ENCODE results near the gene WAS.

The WAS gene

DNA sequence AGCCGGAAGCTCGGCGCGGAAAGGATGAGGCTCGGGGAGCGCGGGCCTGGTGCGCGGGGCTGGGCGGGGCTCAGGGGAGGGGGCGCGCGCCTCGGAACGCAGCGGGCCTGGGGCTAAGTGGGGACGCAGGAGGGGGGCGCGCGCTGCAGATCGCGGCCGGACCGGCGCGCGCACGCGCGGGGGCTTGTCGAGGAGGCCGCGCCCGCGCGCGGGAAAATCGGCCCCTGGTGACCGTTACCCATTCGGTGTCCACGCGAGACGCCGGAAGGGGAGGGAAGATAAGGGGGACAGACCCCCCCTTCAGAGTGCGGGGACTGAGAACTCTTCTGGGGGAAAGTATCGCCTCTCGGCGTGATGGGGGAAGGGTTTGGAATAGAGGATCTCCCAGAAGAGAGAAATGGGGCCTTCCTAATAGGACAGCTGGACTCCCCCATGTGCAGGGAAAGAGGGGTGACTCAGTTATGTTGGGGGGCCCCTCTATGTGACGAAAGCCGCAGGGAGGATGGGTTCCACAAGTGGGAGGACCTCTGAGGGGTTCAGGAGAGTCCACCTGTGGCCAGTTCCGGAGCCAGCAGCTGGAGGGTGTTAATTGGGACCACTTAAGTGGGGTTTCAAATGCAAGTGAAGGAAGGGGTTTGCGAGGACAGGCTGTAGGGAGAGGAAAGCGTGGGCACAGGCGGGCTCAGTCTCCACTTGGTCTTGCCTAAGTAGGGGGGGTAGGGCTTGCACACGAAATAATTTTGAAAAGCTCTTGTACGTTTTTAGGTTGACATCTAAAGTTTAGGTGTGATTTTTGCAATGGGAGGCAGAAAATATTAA, 13.5 kb downstream of the WAS start:
- TF ChIP-seq, protein P1, sequence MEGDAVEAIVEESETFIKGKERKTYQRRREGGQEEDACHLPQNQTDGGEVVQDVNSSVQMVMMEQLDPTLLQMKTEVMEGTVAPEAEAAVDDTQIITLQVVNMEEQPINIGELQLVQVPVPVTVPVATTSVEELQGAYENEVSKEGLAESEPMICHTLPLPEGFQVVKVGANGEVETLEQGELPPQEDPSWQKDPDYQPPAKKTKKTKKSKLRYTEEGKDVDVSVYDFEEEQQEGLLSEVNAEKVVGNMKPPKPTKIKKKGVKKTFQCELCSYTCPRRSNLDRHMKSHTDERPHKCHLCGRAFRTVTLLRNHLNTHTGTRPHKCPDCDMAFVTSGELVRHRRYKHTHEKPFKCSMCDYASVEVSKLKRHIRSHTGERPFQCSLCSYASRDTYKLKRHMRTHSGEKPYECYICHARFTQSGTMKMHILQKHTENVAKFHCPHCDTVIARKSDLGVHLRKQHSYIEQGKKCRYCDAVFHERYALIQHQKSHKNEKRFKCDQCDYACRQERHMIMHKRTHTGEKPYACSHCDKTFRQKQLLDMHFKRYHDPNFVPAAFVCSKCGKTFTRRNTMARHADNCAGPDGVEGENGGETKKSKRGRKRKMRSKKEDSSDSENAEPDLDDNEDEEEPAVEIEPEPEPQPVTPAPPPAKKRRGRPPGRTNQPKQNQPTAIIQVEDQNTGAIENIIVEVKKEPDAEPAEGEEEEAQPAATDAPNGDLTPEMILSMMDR (IDR thresholded peaks at IDR 0.05; ENCODE audit: poor library complexity, severe bottlenecking), result no peak
- no peak for DNase-seq (ENCODE audit: low spot score)
- Histone ChIP-seq H3K4me3 (ENCODE audit: severe bottlenecking) (peak overlapping the region; percentile 62), H3K36me3 (ENCODE audit: low read depth) (peaks cover 11% of the 10 kb centered on the region), H3K27ac (ENCODE audit: poor library complexity, severe bottlenecking) (peak overlapping the region; percentile 72), H3K4me1 (ENCODE audit: insufficient read depth, poor library complexity, severe bottlenecking) (no peaks in the 10 kb centered on the region), H3K27me3 (ENCODE audit: insufficient read depth, poor library complexity, severe bottlenecking) (no peaks in the 10 kb centered on the region), H3K9me3 (ENCODE audit: severe bottlenecking) (no peaks in the 10 kb centered on the region)
- ATAC-seq (ENCODE audit: low read depth), result no peak

DNA sequence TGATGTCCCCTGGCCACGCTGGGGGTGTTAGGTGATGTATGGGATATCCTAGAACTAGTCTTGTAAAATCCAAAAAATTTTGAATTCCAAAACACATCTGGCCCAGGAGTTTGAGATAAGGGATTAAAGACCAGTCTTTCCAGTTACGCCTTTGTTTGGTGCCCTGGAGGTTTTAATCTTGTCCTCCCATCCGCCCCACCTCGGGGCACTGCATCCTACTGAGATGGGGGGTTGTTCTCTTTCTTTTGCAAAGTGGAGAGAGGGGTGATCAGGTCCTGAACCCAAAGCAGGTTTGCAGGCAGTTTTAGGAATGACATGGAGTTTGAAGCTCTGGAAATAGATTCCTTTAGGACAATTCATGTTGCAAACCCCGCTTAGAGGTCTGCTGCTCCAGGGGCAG, 14.7 kb downstream of the WAS start:
- DNase-seq (ENCODE audit: low spot score) (no peak), ATAC-seq (ENCODE audit: low read depth) (no peak)
- H3K36me3 ChIP-seq (ENCODE audit: low read depth), result peaks cover 20% of the 10 kb centered on the region
- no peaks in the 10 kb centered on the region for H3K27me3 ChIP-seq (ENCODE audit: insufficient read depth, poor library complexity, severe bottlenecking)
- no peak overlapping the region for H3K4me3 ChIP-seq (ENCODE audit: severe bottlenecking)
- H3K9me3 ChIP-seq (ENCODE audit: severe bottlenecking), result no peaks in the 10 kb centered on the region
- H3K27ac ChIP-seq (ENCODE audit: poor library complexity, severe bottlenecking), result no peak overlapping the region
- TF ChIP-seq, protein P1 (IDR thresholded peaks at IDR 0.05; ENCODE audit: poor library complexity, severe bottlenecking), result no peak
- peaks cover under 1% of the 10 kb centered on the region for H3K4me1 ChIP-seq (ENCODE audit: insufficient read depth, poor library complexity, severe bottlenecking)

DNA sequence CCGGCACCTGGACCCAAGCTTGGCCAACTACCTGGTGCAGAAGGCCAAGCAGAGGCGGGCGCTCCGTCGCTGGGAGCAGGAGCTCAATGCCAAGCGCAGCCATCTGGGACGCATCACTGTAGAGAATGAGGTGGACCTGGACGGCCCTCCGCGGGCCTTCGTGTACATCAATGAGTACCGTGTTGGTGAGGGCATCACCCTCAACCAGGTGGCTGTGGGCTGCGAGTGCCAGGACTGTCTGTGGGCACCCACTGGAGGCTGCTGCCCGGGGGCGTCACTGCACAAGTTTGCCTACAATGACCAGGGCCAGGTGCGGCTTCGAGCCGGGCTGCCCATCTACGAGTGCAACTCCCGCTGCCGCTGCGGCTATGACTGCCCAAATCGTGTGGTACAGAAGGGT, 16.6 kb downstream of the WAS start:
- no peaks in the 10 kb centered on the region for H3K9me3 ChIP-seq (ENCODE audit: severe bottlenecking)
- no peak overlapping the region for H3K27ac ChIP-seq (ENCODE audit: poor library complexity, severe bottlenecking)
- no peak for ATAC-seq (ENCODE audit: low read depth)
- H3K4me3 ChIP-seq (ENCODE audit: severe bottlenecking), result no peak overlapping the region
- DNase-seq (ENCODE audit: low spot score), result no peak
- peaks cover 22% of the 10 kb centered on the region for H3K36me3 ChIP-seq (ENCODE audit: low read depth)
- TF ChIP-seq, protein P1 (IDR thresholded peaks at IDR 0.05; ENCODE audit: poor library complexity, severe bottlenecking), result no peak
- no peaks in the 10 kb centered on the region for H3K27me3 ChIP-seq (ENCODE audit: insufficient read depth, poor library complexity, severe bottlenecking)
- H3K4me1 ChIP-seq (ENCODE audit: insufficient read depth, poor library complexity, severe bottlenecking), result peaks cover 16% of the 10 kb centered on the region

DNA sequence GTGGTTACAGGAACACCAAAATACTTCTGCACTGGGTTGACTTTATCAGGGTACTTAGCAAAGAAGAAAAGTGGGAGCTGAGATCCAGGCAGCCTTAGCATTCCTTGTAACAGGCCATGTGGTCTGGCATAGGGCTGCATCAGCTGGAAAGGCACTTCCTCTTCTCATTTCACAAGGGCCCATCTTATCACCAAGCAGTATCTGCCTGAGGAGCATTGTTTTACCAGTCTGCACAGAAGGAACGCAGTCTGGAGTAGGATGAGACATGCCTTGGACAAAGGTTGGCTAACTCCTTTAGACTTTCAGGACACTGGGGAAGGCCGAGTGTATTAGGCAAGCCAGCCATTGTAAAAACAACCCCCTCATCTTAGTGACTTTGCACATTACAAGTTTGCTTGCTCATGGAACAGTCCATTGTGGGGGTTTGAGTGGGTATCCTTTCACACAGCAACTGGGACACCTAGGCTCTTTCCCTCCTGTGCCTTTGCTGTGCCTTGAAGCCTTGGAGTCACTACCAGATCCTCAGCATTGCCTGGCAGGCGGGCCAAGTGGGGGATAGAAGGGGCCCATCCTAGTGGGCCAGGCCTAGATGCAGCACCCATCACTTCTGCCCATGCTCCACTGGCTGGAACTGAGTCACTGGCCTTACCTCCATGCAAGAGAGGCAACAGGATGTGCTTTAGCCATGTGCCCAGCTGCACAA, 17.5 kb downstream of the WAS start:
- Histone ChIP-seq H3K9me3 (ENCODE audit: severe bottlenecking) (no peaks in the 10 kb centered on the region), H3K27ac (ENCODE audit: poor library complexity, severe bottlenecking) (no peak overlapping the region), H3K36me3 (ENCODE audit: low read depth) (peaks cover 22% of the 10 kb centered on the region), H3K4me1 (ENCODE audit: insufficient read depth, poor library complexity, severe bottlenecking) (peaks cover 16% of the 10 kb centered on the region), H3K4me3 (ENCODE audit: severe bottlenecking) (no peak overlapping the region), H3K27me3 (ENCODE audit: insufficient read depth, poor library complexity, severe bottlenecking) (no peaks in the 10 kb centered on the region)
- ATAC-seq (ENCODE audit: low read depth) (no peak), DNase-seq (ENCODE audit: low spot score) (no peak)
- TF ChIP-seq, protein P1 (IDR thresholded peaks at IDR 0.05; ENCODE audit: poor library complexity, severe bottlenecking), result no peak
